Measurements from ENCODE around the gene DTNB. TPM values are rescaled to one million over a fixed set of nuclear protein-coding genes. Genes with fewer than 3 reads are reported as not detected.

The DTNB gene
- total RNA-seq, 2 experiments from 2014 or later: 27.3 to 29.1 TPM

- ChIA-PET CTCF (interaction anchor here (0.8 to 1.9 kb wide), 7 partner anchors 11 to 235 kb away, joined by 3 to 7 read pairs (median 5); no protein-coding TSS in a partner anchor), POLR2A (interaction anchor here (0.8 to 1.8 kb wide), 7 partner anchors 9 to 55 kb away, joined by 3 to 11 read pairs (median 5); no protein-coding TSS in a partner anchor)
- ATAC-seq (peak; percentile 91), DNase-seq (peak; percentile 89)
- Mint-ChIP-seq H3K4me3 (no peak overlapping the region), H3K4me1 (ENCODE audit: low read depth) (peaks cover 71% of the 10 kb centered on the region), H3K9me3 (peaks cover 9% of the 10 kb centered on the region), H3K27ac (peak overlapping the region; percentile 80), H3K36me3 (ENCODE audit: low read depth) (peaks cover 27% of the 10 kb centered on the region), H3K27me3 (no peaks in the 10 kb centered on the region)
- no peak for TF ChIP-seq CTCF (IDR thresholded peaks at IDR 0.05)
- intact Hi-C loops (cut with micrococcal nuclease): no loop called here
Observed at GRCh38 chr2:25331686-25332365, 341.6 kb downstream of the DTNB start.

- no peak for TF ChIP-seq CTCF (IDR thresholded peaks at IDR 0.05)
- intact Hi-C loops (cut with micrococcal nuclease): no loop called here
- Mint-ChIP-seq H3K27ac (peak overlapping the region; percentile 80), H3K4me3 (no peak overlapping the region), H3K9me3 (peaks cover 14% of the 10 kb centered on the region), H3K27me3 (no peaks in the 10 kb centered on the region), H3K4me1 (ENCODE audit: low read depth) (peaks cover 67% of the 10 kb centered on the region), H3K36me3 (ENCODE audit: low read depth) (peaks cover 34% of the 10 kb centered on the region)
- no peak for DNase-seq
- ATAC-seq: no peak
- CTCF ChIA-PET: interaction anchor here (0.8 to 1.9 kb wide), 6 partner anchors 15 to 236 kb away, joined by 3 to 7 read pairs (median 5); no protein-coding TSS in a partner anchor
- POLR2A ChIA-PET: interaction anchor here (0.8 to 1.8 kb wide), 6 partner anchors 8 to 54 kb away, joined by 3 to 11 read pairs (median 4); no protein-coding TSS in a partner anchor
Observed at GRCh38 chr2:25330937-25331336, 342.4 kb downstream of the DTNB start.

- Mint-ChIP-seq H3K4me1 (ENCODE audit: low read depth) (peaks cover 67% of the 10 kb centered on the region), H3K4me3 (no peak overlapping the region), H3K27me3 (no peaks in the 10 kb centered on the region), H3K9me3 (peaks cover 18% of the 10 kb centered on the region), H3K27ac (no peak overlapping the region), H3K36me3 (ENCODE audit: low read depth) (peaks cover 38% of the 10 kb centered on the region)
- POLR2A ChIA-PET: interaction anchor here (1.2 kb wide), 1 partner anchor 14 kb away, joined by 3 read pairs; no protein-coding TSS in a partner anchor
- intact Hi-C loops (cut with micrococcal nuclease): no loop called here
- DNase-seq (no peak), ATAC-seq (no peak)
- CTCF ChIA-PET: interaction anchor here (1.2 kb wide), 1 partner anchor 16 kb away, joined by 3 read pairs; no protein-coding TSS in a partner anchor
- no peak for TF ChIP-seq CTCF (IDR thresholded peaks at IDR 0.05)
Observed at GRCh38 chr2:25330273-25330672, 343.1 kb downstream of the DTNB start.

- POLR2A ChIA-PET: interaction anchor here (1.4 to 3.7 kb wide), 7 partner anchors 8 to 74 kb away, joined by 3 to 26 read pairs (median 4); no protein-coding TSS in a partner anchor
- no peak for DNase-seq
- peaks cover 18% of the 10 kb centered on the region for H3K9me3 Mint-ChIP-seq
- H3K4me1 Mint-ChIP-seq (ENCODE audit: low read depth): peaks cover 66% of the 10 kb centered on the region
- ATAC-seq: no peak
- CTCF ChIA-PET: interaction anchor here (0.8 to 2.3 kb wide), 7 partner anchors 9 to 162 kb away, joined by 3 to 10 read pairs (median 4); partner anchors contain the start of gene DNMT3A
- TF ChIP-seq CTCF (IDR thresholded peaks at IDR 0.05): no peak
- no peak overlapping the region for H3K27ac Mint-ChIP-seq
- H3K4me3 Mint-ChIP-seq: no peak overlapping the region
- intact Hi-C loops (cut with micrococcal nuclease): no loop called here
- H3K36me3 Mint-ChIP-seq (ENCODE audit: low read depth): peaks cover 38% of the 10 kb centered on the region
- H3K27me3 Mint-ChIP-seq: no peaks in the 10 kb centered on the region
Observed at GRCh38 chr2:25328152-25329085, 345.0 kb downstream of the DTNB start.

Small RNA genes within 50 kb of the gene (microRNA-seq; reads per million reads assigned to microRNA genes)
- gene MIR1301 (ENCODE audit: borderline microRNAs expressed, borderline replicate concordance): 447 reads per million, percentile 84 among the genes with 10 or more reads in this experiment

Other genes starting within 250 kb of the DTNB start
- 10 to 100 TPM; 42.5 to 42.8 TPM for gene ASXL2, start 204.9 kb upstream of the DTNB start, total RNA-seq